ENCODE results near the gene CEACAM8.
"Not testable (repeated sequence)": the region's sequence is repeated elsewhere in the genome, so short reads cannot be mapped to it uniquely, and the experiment has no call there.

CEACAM8 gene

DNA sequence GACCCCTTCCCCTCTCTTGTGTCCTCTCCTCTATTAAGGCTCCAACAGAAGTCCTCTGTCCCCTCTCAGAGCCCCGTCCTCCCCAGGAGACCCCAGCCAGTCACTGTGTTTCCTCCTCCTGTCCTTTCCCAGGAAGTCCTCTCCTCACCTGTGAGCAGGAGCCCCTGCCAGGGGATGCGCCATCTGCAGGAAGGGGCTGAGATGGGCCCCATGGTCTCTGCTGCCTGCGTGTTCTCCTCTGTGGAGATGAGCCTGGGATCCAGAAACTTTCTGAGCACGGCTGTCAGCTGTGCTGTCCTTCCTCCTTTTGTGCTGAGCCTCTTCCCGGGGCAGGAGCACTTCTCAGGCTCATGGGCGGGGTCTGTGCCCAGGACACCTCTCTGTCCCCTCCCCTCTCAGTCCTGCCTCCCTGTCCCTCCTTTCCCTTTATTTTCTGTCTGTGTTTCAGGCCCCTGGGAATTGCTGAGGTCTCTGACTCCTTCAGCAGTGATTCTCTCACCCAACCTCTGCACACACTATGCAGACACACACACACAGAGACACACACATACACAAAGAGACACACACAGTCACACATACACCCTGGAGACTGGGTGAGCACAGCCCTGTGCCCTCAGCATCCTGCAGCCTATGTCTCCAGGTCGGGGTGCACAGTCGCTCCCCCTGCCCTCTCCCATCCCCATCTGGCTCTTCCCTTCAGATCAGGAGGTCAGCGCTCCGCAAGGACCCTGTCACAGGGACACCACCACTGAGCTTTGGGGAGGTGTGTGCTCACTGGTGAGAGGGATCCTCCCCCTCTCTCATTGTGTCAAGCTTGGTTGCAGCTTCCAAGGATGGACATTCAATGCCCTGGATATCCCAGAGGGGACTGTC, at the start of gene CEACAM8:
CEACAM8 (minus strand) TSS at position 308 of the 873 bp plus-strand sequence; CDS start at position 212, 96 bp downstream.
- DNase-seq (ENCODE audit: low read depth) = no peak

DNA sequence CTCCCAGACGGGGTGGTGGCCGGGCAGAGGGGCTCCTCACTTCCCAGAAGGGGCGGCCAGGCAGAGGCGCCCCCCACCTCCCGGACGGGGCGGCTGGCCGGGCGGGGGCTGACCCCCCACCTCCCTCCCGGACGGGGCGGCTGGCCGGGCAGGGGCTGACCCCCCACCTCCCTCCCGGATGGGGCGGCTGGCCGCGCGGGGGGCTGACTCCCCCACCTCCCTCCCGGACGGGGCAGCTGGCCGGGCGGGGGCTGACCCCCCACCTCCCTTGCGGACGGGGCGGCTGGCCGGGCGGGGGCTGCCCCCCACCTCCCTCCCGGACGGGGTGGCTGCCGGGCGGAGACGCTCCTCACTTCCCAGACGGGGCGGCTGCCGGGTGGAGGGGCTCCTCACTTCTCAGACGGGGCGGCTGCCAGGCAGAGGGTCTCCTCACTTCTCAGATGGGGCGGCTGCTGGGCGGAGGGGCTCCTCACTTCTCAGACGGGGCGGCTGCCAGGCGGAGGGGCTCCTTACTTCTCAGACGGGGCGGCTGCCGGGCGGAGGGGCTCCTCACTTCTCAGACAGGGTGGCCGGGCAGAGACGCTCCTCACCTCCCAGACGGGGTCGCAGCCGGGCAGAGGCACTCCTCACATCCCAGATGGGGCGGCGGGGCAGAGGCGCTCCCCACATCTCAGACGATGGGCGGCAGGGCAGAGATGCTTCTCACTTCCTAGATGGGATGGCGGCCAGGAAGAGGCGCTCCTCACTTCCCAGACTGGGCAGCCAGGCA, 44.8 kb upstream of the CEACAM8 start:
- DNase-seq (ENCODE audit: low read depth) = not testable (repeated sequence)

DNA sequence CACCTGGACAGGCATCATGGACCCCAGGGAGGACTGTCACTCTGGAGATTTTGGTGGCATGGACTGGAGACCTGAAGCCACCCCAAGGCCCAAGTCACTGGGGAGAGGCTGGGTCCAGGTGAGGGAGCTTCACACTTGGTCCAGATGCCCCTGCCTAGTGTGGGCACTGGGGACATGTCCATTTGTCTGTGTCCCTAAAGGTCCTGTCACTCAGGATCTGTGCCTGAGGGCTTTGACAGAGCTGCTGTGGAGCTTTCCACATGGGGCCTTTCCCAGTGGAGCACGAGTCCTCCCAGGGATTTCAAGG, 40.5 kb upstream of the CEACAM8 start:
- no peak for DNase-seq (ENCODE audit: low read depth)

- peak; percentile 10 for DNase-seq (ENCODE audit: low read depth)
These were observed 39.9 kb upstream of the CEACAM8 start for GRCh38 chr19:42634409-42635232.

GRCh38 chr19:42629191-42629590, 34.5 kb upstream of the CEACAM8 start:
- DNase-seq (ENCODE audit: low read depth) = no peak

DNA sequence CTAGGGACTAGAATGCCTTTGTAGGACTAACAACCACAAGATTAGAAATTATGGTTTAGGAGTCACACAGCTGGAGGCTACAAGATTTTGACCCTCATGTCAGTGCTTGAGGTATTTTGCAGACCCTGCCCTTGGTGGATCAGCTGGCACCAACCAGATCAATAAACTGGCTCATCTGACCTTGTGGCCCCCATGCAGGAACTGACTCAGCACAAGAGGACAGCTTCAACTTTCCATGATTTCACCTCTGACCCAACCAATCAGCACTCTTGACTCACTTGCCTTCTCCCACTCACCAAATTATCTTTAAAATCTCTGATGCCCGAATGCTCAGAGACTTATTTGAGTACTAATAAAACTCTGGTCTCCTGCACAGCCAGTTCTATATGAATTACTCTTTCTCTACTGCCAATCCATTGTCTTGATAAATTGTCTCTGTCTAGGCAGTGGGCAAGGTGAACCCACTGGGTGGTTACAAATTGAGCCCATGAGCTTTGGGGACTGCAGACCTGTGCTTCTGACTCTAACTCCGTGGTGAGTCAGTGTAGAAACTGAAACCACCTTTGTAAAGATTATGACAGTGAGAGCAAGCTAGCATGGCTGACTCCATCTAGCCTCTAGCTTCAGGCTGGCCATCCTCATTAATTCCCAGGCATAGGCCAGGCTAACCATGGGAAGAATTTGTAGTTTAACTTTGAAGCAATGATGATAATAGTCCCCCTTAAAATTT, 33.9 kb upstream of the CEACAM8 start:
- no peak for DNase-seq (ENCODE audit: low read depth)

DNA sequence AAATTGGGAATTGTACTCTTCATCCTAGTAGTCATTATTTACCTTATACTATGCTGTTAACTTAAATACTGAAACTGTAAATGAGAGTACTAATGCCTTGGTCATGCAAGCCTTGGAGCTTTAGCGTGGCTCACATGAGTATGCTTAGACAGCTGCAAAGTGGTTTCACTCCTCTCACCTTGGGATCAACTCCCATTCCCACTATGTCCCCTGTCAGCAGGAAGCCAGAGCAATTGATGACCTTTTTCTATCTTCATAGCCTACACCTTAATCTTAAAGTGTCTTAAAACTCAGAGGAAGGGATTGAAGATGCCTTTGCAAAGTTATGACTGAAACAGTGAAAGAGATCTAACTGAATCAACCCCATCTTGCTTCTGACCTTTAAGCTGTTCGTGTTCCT, 33.2 kb upstream of the CEACAM8 start:
- no peak for DNase-seq (ENCODE audit: low read depth)

- no peak for DNase-seq (ENCODE audit: low read depth)
These were observed 31.5 kb upstream of the CEACAM8 start for GRCh38 chr19:42626181-42626580.

GRCh38 chr19:42619271-42619670, 24.5 kb upstream of the CEACAM8 start:
- DNase-seq (ENCODE audit: low read depth) = no peak

DNA sequence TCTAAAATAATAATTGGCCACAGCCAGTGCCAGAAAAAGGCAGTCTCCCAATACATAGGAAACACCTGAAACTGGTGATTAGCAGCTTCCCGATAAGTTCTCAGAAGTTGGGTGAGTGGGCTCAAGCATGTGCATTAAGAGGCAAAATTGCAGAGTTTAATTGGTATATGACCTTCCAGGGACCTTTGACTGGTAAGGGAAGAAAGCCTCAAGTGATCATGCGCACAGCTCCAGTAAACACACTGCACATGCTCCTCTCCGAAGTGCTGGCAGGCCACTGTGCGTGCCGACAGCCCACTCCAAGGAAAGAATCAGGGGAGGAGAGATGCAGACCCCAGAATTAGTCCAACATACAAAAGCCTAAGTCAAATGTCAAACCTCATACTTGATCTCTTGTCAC, 18.9 kb upstream of the CEACAM8 start:
- no peak for DNase-seq (ENCODE audit: low read depth)

GRCh38 chr19:42610401-42610915, 15.7 kb upstream of the CEACAM8 start:
- not testable (repeated sequence) for DNase-seq (ENCODE audit: low read depth)

- DNase-seq (ENCODE audit: low read depth) = peak; percentile 10
These were observed 12.1 kb upstream of the CEACAM8 start for GRCh38 chr19:42606660-42607351.

DNA sequence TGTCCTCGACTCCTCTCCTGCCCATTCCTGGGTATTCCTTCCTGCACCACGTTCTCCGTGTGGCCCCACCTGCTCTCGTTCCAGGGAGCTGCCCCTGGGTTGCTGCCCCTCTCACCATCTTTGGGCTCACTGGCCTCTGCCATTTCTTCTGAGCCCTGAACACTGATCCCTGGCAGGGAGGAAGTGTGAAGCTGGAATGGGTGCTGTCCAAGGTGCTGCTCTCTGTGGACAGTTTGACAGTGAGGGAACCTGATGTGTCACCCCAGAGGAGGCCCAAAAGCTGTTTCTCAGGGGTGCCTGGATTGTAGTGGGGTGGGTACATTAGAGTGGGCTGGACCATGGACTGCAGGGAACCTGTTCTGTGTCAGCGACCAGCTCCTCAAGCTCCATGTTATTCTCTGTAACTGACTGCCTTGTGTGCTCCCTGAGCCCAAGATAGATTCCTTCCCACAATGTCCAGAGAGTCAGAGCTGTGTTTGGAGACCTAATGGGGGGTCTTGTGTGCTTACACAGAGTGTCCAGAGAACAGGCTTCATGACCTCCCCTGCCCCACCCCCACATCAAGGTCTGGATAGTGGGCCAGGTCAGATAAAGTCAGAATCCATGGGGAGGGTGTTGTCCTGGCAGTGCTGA, 7.2 kb upstream of the CEACAM8 start:
- no peak for DNase-seq (ENCODE audit: low read depth)

DNA sequence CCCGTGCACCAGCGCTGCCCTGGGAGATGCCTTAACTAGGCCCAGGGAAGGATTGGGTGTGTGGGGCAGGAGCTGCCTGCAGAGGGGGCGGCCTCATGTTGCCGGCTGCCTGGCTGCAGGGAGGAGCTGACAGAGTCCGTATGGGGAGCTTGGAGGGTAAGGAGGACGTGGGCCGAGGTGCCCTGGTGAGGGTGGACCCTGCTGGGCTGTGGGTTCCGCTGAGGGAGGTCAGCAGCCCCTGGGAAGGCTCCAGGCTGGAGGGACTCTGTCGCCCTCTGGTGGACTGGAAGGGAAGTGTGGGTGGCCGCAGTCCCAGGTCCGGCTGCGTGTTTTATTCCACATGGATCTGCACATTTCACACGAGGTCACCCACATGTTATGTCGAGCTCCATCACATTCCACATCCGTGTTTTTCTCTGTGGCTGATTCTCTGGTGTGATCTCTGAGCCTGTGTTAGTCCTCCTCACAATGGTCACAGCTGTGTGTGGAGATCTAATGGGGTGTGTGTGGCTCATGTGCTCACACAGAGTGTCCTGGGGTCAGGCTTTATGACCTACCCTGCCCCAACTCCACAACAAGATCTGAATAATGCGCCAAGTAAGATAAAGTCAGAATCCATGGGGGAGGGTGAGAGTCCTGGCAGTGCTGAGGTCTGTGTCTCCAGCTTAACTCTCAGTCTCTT, 1.8 kb upstream of the CEACAM8 start:
- peak; percentile 10 for DNase-seq (ENCODE audit: low read depth)

DNA sequence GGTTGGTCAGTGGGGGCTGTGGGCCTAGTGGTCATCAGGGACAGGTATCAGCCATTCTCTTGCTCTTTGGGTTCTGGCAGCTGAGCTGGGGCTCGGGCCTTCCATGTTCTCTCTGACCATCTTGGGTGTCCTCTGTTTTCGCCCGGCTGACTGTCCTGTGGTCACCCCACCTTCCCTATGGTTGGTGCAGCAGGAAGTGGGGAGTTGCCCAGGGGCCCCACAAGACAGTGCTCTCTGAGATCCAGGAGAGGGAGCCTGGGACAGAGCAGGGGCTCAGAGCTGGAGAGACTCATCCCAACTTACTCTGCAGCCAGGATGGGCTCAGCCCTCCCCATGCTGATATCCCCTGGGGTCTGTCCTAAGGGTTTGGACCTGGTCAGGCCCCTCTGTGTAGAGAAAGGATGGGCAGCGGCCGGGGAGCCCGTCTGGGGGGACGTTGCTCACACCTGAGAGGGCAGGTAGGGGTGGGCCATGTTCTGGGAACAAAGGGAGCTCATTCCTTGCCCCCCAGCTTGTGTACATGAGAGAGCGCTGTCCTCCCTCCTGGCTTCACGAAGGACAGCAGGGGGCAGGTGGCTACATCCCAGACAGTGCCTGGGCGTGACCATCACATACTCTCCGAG, 937 bp upstream of the CEACAM8 start:
- no peak for DNase-seq (ENCODE audit: low read depth)

DNA sequence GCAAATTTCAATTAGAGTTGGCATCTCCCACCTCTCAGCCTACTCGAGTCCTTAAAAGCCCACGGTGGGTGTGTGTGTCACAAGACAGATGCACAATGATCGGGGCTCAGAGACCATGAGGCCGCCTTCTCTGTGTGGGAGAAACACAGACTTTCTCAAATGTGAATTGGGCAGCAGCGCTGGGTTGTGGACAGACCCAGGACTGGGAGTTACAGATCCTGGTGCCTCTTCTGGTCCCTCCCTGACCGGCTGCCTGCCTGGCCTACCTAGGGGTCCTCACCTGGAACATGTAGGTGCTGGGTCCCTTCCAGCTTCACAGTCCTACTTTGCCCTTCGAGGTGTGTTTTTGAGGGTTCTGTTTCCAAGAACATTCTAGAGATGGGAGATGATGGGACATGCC, 4.9 kb downstream of the CEACAM8 start:
- no peak for DNase-seq (ENCODE audit: low read depth)

GRCh38 chr19:42584466-42584865, 10.3 kb downstream of the CEACAM8 start:
- no peak for DNase-seq (ENCODE audit: low read depth)

DNA sequence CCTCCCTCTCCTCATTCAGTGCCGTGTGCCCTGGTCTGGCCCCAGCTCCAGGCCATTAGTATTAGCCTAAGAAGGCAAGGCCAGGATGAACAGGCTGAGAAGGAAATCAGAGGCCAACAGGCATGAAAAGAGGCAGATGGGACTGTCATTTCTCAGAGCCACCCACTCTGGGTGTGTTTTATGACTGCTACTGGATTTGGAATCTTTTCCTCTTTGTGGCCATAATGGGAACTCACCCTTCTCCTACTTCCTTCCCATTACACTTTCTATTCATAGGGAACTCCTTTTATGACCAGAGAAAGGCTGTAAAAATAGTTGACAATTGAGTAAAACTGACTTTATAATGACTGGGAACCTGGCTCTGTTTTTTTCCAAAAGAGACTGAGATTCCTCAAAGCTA, 17.7 kb downstream of the CEACAM8 start:
- DNase-seq (ENCODE audit: low read depth) = no peak

DNA sequence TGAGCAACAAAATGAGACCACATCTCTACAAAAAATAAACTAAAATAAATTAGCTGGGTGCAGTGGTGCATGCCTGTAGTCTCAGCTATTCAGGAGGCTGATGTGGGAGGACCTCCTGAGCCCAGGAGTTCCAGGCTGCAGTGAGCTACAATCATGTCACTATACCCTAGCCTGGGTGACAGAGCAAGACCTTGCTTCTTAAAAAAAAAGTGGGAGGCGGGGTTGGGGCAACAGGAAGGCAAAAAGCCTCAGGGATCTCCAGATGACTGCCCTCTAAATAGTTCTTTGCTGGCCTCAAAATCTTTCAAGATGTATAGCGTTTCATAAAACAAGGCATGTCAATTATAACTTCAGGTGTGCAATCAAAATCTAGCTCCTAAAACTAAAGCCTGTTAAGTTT, 18.5 kb downstream of the CEACAM8 start:
- DNase-seq (ENCODE audit: low read depth) = no peak

Data from stimulated activated CD4-positive, alpha-beta T cell treated with anti-CD3 and anti-CD28 coated beads, Interleukin-2, amount 100 ng/mL, for 4 hours (primary cell).